Activated effector memory CD4-positive, alpha-beta T cell treated with Interleukin-2 at 50 U/mL for 16 hours (primary cell): ENCODE measurements around the gene CADPS.

Experiments
- DNase-seq: peaks from one replicate; pipeline ENCODE4 v3.0.0-alpha.2; 2020

Gene CADPS

GRCh38 chr3:62481962-62482361, 393.3 kb downstream of the CADPS start:
- DNase-seq: no peak

- no peak for DNase-seq
These were observed 395.2 kb downstream of the CADPS start for GRCh38 chr3:62480056-62480455.

DNA sequence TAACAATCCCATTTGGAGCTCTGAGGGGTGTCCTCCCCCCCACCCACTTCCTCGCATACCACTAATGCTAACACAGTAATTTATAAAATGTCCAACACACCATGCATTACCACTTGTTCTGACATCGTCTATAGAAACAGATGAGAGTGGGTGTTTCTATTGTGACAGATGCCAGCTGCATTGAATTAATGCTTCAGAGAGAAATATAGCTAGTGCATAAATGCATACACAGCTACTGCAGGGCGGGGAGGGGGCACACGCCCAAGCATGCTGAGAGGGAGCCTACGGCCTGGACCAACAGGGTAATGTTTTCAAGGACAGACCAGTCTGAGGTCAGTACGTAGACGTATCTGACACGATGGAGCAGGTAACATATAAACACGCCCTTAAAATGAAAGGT, 395.9 kb downstream of the CADPS start:
- no peak for DNase-seq

DNA sequence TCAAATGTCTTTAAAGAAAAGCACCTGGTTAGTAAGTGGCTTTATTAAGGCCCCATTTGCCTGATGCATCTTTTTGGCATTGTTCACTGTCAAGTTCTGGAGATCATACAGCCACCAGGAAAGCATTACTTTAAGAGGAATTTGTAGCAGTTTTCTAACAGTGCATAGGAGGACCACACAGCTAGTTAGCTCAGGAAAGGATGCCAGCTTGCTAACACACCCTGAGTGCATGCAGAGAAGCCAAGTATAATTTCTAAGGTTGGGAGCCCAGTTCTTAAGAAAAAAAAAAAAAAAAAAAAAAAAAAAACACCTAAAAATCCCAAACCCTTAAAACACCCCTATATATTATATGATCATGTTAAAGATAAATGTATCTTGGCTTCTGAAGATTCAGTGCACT, 399.9 kb downstream of the CADPS start:
- no peak for DNase-seq

- DNase-seq: no peak
These were observed 407.1 kb downstream of the CADPS start for GRCh38 chr3:62467966-62468722.

GRCh38 chr3:62462788-62463187, 412.4 kb downstream of the CADPS start:
- DNase-seq: no peak

DNA sequence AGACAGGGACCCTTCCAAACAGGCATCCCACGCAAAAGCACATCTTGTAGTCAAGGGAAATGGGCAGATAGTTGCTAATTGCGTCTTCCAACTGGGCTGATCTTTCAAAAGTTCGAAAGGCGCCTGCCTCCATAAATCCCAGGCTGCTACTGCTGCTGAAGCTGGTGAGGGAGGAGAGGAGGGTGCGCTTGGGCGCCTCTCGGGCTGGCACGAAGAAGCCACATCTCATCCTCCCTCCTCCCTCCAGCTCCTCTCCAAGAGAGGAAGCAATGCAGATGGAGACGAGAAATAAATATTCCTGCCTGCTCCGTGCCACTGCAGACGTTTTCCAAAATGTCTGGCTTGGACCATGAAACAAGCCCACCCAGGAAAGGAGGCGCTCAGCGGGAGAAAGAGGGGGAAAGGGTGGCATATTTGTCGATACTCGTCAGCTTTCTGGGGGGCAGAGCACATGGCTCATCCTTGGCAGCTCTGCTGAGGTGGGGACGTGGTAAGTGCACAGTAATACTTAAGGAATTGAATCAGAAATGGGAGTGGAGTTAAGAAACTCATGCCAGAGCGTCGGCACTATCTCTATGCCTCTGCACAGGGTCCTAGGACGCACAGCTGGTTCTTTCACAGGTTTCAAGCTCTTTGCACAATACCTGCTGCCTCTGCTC, 413.0 kb downstream of the CADPS start:
- DNase-seq: no peak

DNA sequence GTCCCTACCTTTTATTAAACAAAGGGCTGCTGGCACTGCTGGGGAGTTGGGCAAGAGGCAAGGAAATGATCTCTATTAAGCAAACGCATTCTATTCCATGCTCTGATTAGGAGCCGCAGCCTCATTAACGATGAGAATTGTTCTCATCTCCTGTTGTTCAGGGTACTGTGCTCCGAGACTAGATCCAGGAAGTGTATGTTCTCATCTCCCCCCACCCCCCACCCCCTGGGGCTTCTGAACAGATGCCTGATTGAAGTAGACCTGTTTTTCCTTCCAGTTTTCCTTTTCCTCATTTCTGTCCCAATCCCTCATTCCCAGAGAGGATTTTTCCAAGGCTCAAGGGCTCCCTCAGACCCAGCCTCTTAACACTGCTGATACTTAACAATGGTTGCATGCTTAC, 420.3 kb downstream of the CADPS start:
- no peak for DNase-seq

DNA sequence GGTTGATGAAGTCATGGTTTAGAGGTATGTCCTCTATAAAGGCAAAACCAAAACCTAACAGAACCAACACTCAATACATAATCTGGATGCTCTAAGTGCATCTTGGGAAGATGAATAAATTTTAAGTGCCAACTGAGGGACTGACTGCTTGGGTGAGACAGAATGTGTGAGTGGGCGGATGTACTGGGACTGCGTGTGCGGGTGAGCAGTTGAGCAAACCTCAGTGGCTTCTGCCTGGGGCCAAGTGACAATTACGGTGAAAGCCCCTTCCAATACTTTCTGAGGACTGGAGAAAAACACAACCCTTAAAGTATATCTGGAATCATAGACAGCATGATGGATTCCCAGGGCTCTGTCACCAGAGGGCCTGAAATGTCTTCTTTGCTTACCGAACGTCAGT, 421.8 kb downstream of the CADPS start:
- DNase-seq: no peak

GRCh38 chr3:62451211-62451887, 423.9 kb downstream of the CADPS start:
- no peak for DNase-seq

DNA sequence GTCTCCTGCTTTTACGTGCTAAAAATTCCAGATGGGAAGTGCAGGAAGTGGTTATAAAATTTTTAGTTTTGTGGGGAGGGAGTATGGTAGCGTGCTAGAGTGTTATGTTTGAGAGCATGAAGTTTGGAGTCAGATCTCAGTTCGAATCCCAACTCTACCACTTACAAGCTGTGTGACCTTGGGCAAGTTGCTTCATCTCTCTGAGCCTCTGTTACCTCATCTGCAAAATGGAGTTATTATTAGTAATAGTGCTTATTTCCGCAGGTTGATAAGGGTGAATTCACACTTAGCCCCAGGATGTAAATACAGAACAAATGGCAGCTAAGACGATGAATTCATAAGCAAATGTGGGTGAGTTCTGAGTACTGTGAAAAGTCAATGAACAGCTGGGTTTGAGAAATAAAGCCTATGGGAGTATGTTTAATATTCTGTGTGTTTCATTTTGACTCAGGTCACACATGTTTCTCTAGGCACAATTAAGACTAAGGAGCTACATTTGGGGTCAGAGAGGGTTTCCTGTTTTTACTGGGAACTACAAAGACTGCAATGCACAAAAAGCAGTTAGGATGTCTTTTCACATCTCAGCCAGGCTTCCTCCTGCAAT, 428.8 kb downstream of the CADPS start:
- DNase-seq: no peak

- no peak for DNase-seq
These were observed 429.9 kb downstream of the CADPS start for GRCh38 chr3:62445275-62445674.

GRCh38 chr3:62439978-62440377, 435.2 kb downstream of the CADPS start:
- no peak for DNase-seq

GRCh38 chr3:62439176-62439813, 435.9 kb downstream of the CADPS start:
- DNase-seq: no peak

- no peak for DNase-seq
These were observed 438.4 kb downstream of the CADPS start for GRCh38 chr3:62436785-62437184.

GRCh38 chr3:62433396-62433795, 441.8 kb downstream of the CADPS start:
- no peak for DNase-seq

DNA sequence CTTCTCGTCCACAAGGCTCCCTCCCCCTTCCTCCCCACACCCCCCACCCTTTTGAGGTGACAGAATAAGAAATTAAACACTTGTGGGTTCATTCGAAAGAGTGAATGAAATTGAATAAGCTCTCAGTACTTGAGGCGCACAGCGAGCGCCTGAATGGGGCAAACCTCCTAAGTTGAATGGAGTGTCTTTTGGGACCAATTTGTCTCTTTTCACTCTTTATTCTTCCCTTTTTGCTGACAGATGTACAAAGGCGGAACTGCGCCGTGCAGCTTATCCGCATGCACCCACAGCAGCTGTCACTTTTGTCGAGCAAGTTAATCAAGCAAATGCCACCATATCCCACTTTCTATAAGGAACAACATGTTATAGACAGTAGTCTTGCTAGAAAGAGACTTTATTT, 454.0 kb downstream of the CADPS start:
- DNase-seq: no peak

DNA sequence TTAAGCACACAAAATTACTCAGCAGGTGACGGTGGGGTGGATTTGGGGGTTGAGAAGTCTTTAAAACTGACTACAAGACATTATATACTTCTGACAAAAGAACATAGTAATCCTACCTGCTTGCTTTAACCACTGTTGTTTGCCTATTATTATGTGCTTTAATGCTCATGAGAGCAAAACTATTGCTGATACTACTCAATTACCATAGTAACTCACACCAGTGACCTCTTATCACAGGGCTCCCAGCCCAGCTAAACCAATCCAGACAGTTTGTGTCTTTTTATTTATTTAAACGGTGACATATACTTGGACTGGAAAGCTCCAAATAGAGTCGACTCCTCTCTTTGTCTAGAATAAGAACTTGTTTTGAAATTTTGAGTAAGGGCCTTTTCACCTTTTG, 459.1 kb downstream of the CADPS start:
- no peak for DNase-seq

GRCh38 chr3:62415312-62415801, 459.9 kb downstream of the CADPS start:
- DNase-seq: no peak

GRCh38 chr3:62414786-62415185, 460.4 kb downstream of the CADPS start:
- DNase-seq: no peak

GRCh38 chr3:62413687-62414086, 461.5 kb downstream of the CADPS start:
- DNase-seq: no peak

GRCh38 chr3:62406945-62407344, 468.3 kb downstream of the CADPS start:
- no peak for DNase-seq

- no peak for DNase-seq
These were observed 469.6 kb downstream of the CADPS start for GRCh38 chr3:62405566-62405965.
